Stromal cell of bone marrow (primary cell): Measurements from ENCODE around the gene PROSER3.
"Not testable (repeated sequence)": the region's sequence is repeated elsewhere in the genome, so short reads cannot be mapped to it uniquely, and the experiment has no call there.

Experiments
- DNase-seq: peaks from one replicate; pipeline ENCODE4 v3.0.0-alpha.2; 2012; ENCODE audit warnings: low read depth

Gene PROSER3

DNA sequence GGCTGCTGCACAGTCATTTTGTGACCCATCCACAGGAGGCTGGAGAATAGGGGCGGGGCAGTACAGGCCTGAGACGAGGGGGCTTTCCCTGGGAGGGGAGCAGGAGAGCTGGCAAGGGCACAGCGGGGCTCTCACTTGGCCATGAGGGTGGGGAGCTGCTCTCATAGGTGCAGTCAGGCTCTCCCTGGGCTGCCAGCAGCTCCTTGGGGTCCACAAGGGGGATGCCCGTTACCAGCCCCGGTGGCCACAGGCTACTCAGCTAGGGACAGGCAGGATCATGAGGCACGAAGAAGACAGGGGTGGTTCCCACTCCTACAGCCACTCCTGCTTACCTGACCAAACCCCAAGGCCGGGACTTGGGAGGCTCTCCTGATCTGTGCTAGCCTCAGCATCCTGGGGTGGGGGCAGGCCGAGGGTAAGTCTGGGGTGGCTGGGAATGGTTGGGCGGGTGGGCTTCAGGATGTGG lies 33.9 kb downstream of the PROSER3 start:
- no peak for DNase-seq

DNA sequence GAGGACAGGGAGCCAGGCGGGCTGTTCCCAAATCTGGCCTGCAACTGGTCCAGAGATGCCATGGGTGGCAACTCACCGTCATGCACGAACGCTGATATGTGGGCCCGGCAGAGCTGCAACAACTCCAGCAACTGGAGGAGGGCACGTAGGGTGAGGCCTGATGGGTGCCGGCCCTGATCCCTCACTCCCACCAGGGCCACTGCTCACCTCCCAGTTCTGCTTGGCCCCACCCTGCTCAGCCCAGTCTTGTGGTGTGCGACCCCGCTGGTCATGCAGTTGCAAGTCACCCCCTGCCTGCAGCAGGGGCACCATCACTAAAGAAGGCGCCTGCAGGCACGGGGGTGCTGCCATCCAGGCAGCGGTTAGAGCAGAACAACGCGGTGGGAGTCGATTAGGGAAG lies 34.3 kb downstream of the PROSER3 start:
- DNase-seq: no peak

DNA sequence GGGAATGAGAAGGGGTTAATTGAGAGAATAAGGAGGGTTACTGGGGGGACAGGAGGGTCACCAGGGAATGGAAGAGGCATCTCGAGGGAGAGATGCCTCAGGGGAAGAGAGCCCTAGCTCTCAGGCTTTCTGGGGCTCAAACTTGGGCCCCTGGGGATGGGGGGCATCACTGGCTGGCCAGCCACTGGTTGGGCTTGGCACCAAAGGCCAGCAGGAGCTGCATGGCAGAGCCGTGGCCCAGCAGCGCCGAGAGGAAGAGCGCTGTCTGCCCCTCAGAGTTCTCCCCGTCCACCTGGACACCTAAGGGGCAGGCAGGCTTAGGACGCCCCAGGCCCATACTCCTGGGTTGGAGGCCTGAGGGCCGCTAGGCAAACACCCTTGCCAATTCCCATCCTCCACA lies 34.9 kb downstream of the PROSER3 start:
- no peak for DNase-seq

DNA sequence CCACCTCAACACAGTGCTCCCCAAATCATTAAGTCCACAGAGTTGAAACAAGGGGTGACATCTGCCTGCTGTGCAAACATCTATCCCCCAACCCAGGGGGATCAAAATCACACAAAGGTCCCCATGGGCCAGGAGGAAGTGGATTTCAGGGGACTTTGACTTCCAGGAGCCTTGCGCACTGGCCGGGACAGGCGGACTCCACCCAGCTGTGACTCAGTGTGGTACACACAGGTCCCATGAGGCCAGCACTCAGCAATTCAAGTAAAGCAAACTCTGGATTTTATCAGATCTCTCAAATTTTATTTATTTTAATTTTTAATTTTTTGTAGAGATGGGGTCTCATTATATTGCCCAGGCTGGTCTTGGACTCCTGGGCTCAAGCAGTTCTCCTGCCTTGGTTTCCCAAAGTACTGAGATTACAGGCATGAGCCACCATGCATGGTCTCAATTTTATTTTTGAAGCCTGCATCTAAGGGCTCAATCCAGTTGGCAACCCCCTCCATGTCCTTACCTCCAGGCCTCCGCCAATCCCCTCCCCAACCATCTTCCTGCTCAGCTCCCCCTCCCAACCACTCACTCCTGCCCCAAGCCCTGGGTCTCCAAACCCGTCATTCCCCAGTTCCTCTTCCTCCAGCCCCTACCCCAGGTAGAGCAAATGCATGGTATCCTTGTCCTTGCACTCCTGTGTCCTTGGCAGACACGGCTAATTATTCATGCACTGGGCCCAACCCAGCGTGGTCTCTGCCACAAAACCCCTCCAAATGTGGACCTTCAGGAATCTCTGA lies 35.6 kb downstream of the PROSER3 start:
- DNase-seq: peak; percentile 49

DNA sequence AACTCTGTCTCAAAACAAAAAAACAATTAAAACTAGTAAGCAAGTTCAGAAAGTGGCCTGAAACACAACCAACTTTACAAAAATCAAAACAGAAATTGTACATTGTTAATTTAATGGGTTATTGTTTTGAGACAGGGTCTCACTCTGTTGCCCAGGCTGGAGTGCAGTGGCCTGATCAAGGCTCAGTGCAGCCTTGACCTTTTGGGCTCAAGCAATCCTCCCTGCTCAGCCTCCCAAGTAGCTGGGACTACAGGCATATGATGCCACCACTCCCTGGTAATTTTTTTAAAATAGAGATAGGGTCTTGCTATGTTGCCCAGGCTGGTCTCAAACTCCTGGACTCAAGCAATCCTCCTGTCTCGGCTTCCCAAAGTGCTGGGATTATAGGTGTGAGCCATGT lies 37.6 kb downstream of the PROSER3 start:
- DNase-seq: not testable (repeated sequence)

DNA sequence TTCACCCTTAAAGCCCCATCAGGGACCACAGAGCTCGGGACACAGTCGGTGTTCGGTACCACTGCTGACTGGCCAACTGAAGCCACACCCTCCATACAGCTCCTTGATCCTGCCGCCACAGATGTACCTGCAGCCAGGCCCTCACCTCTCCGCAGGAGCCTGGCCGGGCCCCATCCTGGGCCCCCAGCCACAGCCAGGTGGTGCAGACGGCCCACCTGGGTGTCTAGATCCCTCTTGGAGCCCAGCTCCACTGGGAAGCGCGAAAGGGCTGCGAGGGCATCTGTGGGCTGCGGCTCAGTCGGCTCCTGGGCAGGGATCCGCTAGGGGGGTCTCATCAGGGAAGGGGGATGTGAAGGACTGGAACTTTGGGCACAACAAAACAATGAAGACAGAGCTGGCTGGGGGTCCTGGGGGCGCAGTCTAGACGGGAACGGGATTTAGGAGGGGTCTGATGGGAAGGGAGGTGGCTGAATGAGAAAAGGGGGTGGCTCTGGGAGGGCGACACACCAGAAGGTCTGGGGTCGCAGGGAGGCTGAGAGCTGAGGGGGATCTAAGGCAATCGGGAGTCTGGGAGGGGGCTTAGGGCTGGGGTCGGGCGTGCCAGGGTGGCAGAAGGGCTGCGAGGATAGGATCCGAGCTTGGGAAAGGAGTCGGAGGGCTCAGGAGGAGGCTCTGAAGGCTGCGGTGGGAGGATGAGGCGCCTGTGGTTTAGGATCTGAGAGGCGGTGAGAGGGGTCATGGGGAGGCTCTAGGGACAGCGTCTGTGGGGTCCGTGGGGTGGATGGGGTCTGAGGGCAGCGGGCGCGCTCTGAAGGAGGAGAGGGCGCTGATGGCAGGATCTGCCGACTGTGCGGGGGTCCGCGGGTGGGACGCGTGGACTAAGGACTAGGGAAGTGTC lies 38.9 kb downstream of the PROSER3 start:
- DNase-seq: no peak

DNA sequence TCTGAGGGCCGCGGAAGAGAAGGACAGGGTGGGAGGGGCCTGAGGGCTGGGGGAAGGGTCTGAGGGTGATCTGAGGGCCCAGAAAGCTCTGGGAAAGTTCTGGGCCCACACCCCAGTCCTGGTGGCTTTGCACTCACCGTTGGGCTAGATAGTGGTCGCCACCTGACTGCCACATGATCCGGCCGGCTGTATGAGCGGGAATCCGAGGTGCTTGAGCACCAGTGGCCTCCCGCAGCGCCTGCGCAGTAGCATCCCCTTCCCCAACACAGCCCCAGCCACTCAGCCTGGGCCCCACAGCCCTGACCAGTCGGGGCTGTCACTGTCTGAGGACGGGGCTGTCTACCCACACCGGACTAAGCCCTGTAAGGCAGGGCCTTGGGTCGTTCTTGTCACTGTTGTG lies 39.7 kb downstream of the PROSER3 start:
- DNase-seq: no peak

DNA sequence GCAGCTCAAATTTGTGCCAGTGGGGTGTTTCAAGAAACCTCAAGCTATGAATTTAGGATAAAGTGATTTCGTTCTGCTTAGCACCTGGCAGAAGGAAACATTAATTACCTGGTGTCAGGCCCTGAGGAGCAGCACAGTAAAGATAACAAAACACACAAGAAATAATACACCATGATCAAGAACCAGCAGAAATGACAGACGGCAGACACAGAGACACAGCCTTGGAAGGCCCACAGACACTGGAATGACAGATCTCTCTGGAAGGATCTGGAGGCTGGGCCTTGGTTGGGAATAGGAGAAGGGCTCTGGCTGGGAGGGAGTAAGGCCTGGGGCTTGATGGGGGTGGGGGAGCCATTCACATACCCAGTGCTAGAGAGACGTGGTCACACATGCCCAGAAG lies 43.9 kb downstream of the PROSER3 start:
- no peak for DNase-seq

DNA sequence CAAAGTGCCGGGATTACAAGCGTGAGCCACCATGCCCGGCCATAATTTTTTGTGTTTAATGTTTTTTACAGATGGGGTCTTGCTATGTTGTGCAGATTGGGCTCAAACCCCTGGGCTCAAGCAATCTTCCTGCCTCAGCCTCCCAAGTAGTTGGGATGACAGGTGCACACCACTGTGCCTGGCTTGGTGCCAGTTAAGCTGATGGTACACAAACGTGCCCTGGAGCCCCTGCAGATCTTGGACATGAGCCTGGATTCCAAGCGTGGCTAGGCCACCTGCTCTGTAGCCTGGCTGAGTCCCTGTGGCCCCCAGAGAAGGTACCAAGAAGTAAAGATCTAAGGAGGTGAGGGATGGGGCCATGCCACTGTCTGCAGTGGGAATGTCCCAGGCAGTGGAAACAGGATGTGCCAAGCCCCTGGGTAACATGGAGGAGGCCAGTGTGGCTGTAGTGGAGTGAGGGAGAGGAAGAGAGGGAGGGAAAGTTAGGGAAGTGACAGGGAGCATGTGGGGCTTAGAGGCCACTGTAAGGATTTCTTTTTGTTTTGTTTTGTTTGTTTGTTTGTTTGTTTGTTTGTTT lies 47.6 kb downstream of the PROSER3 start:
- no peak for DNase-seq

DNA sequence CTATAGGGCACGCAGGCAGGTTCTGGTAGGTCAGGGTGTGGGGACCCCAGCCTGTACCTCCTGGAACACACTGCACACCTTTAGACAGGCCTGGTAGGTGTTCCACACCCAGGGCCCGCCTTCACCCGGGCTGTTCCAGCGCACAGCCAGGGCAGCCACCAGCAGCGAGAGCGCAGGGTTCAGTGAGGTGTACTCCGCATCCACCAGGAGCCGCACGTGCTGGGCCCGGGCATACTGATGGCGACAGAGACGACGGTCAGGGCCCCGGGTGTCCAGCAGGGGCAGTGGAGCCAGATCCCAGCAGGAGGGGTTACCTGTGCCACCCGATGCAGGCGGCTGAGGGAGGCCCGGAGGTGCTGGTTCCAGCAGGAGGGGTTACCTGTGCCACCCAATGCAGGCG lies 48.6 kb downstream of the PROSER3 start:
- DNase-seq: no peak

DNA sequence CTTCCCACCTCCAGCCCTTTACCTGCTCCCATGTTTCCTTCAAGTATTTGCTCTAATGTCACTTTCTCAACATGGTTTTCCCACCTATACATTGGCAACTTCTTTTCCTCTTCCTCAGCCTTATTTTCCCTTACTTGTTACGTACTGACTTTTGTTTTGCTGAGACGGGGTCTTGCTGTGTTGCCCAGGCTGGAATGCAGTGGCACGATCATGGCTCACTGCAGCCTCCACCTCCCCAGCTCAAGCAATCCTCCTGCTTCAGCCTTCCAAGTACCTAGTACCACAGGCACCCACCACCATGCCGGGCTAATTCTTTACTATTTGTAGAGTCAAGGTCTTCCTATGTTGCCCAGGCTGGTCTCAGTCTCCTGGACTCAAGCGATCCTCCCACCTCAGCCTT lies 49.7 kb downstream of the PROSER3 start:
- DNase-seq: no peak

DNA sequence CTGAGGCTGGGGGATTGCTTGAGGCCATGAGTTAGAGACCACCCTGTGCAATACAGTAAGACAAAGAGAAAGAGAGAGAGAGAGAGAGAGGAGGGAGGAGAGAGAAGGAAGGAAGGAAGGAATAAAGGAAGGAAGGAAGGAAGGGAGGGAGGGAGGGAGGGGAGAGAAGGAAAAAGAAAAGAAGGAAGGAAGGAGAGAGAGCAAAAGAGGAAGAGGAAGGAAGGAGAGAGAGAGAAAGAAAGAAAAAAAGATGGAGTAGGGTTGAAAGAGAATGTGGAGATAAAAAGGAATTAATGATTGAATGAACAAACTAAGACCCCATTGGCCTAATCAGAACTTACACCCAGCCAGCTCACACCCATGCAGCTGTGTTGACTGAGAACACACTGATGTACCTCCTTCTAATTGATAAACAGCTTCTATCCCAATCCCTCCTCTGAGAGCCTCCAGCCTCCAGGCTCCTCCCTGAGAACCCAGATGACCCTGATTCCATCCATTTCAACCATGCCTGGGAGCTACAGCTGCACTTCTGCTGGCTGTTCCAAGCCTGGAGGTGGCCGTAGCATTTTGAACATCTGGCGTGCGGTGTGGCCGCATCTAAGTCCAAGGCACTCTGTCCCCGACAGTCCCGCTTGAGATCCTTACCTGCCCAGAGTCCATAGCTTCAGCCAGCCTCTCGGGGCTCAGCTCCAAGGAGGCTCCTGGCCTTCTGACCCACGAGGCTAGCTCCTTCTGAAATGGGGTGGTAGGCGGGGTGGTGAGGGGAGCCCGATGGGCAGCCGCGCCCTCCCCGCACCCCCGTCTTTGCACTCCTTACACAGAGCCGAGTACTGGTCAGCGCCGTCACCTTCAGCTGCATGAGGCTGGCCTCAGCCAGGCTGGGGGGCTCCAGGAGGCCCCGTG lies 53.6 kb downstream of the PROSER3 start:
- DNase-seq: no peak

DNA sequence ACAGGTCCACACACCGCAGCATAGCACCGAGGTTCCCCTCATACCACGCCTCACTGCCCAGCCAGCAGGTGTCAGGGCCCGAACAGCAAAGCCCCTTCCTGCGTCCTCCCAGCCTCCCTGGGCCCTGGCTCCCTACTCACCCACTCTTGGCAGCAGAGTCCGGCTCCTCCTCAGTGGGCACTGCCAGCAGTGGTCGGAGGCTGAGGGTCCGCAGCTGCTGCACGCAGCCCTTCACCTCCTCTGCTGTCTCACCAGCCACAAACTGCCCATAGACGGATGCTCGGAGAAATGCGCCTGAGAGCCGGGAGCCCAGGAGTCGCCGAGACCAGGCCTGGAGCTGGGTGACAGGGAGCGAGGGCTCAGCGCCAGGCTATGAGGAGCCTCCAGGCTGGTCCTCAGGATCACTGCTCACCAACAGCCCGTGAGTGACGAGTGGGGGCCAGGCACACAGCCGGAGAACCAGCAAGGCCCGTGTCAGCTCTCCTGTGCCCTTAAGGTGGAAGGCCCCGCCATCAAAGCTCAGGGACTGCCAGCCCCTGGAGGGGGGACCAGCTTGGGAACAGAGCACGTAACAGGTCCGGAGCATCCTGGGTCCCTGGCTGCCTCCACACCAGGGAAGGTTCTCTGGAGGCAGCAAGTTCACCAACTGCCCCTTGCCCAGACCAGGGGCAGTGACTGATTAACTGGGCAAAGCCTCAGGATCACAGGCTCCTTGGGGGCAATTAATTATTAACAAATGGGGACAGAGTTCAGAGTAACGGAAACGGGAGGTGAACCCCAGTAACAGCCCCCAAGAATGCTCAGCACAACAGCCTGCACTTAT lies 54.5 kb downstream of the PROSER3 start, which contains the start of gene PRODH2:
Gene PRODH2, minus strand, starts transcription at position 626 of the 823 bp plus-strand sequence. Its CDS starts 40 bp downstream, at position 586.
- DNase-seq: no peak

DNA sequence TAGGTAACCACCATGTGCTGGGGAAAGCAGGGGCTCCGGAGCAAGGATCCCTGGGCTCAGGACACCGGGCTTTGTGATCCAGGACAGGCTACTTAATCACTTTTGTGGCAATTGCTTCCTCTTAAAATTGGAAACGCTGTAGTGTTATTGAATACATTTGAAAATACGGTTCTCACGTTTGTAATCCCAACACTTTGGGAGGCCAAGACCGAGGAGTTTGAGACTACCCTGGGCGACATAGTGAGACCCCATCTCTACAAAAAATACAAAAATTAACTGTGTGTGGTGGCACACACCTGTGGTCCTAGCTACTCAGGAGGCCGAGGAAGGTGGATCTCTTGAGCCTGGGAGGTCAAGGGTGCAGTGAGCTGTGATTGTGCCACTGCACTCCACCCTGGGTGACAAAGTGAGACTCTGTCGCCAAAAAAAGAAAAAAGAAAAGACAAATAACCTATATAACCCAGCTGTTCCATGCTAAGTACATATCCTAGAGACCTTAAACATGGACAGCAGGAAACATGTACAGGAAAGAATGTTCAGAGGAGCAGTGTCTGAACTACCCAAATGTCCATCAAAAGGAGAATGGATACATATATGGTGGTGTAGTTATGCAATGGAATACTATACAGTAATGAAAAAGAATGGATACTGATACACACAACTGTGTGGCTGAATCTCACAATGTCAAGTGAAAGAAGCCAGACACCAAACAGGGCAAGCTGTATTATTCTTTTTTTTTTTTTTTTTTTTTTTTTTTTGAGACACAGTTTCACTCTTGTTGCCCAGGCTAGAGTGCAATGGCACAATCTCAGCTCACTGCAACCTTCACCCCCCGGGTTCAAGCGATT lies 55.3 kb downstream of the PROSER3 start:
- no peak for DNase-seq

DNA sequence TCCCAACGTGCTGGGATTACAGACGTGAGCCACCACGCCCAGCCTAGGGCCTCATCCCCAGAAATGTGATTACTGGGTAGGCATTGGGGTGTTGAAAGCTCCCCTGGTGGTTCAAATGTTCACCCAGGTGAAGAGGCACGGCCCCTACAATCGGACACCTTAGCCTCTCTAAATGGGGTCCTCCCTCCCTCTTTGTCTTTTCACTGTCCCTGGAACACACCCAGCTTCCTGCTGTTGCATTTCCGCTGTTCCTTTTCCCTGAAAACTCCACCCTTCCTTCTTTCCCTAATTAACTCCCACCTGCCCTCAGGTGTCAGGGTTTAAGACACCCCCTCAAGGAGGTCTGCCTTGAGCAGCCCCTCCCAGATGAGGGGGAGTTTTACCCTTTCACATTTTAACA lies 58.3 kb downstream of the PROSER3 start:
- no peak for DNase-seq

DNA sequence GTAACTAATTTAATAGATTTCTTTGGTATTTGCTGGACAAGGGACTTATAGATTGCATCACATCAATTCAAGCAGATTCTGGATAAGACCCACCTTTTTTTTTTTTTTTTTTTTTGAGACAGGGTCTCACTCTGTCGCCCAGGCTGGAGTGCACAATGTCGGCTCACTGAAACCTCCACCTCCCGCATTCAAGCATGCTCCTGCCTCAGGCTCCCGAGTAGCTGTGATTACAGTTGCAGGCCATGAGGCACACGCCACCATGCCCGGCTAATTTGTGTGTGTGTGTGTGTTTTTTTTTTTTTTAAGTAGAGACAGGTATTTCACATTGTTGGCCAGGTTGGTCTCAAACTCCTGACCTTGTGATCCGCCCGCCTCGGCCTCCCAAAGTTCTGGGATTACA lies 58.9 kb downstream of the PROSER3 start:
- no peak for DNase-seq

DNA sequence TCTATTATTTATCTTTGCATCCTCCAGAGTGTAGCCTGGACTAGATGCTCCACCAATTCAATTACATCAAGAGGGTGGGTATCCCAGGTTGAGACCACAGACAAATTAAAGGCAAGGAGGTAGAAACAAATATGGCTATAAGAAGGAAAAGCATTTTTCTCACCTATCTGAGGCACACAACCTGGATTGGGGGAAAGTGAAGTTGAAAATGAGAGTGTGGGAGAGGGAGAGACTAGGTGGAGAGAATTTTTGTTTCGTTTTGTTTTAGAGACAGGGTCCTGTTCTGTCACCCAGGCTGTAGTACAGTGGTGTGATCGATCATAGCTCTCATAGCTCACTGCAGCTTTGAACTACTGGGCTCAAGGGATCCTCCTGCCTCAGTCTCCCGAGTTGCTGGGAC lies 60.5 kb downstream of the PROSER3 start:
- no peak for DNase-seq
